ENCODE results near the gene MANBA. TPM values are rescaled to one million over a fixed set of nuclear protein-coding genes. Genes with fewer than 3 reads are reported as not detected.

The MANBA gene
- polyA plus RNA-seq, 3 donors: 80.8 to 94.4 (median 88.7) TPM

DNA sequence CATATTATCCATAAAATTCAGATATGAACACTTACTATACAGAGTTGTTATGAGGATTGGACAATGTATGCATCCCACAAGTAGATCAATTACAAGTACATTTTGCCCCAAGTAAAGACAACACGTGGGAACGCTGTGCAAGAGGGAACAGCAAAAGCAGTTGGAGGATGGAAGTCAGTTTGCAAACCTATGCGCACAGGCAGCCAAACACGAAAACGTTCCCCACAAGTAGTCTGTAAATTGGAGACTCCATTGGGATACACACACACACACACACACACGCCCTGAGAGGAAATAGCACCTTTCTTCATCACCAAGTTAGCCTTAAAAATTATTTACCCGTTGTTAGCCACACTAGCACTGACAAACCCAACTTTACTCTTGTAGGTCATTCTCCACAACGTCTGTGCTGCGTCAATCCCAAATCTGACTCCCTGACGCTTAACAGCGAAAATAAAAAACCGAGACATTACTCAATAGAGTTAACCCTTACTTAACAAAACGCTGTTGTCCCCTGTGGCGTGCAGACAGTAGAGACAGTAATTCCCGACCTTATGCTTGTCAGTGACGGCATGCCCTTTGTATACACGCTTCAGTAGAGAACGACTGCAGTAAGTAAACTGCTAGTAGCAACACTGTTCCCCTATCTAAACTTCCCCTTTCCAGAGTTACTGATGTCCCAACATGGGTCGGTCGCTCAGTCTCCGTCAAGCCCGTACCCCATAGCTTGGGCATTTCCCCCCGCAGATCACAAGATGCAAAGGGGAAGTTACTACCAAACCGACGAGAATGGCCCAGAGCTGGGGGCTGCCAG lies 730 bp downstream of the MANBA start:
- Mint-ChIP-seq H3K27me3 (ENCODE audit: low read depth in 3 of 3) (peaks cover 0 to 4% (median 2%) of the 10 kb centered on the region in 3 donors), H3K4me3 (peak overlapping the region; percentile 88 to 92), H3K4me1 (peaks cover 48% of the 10 kb centered on the region), H3K27ac (peak overlapping the region; percentile 97 to 99 (median 98)), H3K9me3 (peaks cover 0 to 2% (median 0%) of the 10 kb centered on the region in 7 donors), H3K36me3 (peaks cover 12 to 25% of the 10 kb centered on the region in 2 donors)
- peak overlapping the region; percentile 100 for H3K9ac ChIP-seq (ENCODE audit: insufficient read depth, low read length, poor library complexity, severe bottlenecking)
- H3K4me3 ChIP-seq (replicated peaks in 1 of 3; ENCODE audit: low read depth in 2 of 3, low read length in 3 of 3): peak overlapping the region; percentile 79 to 99 (median 95)
- peak overlapping the region; percentile 99 to 100 for H3K27ac ChIP-seq (ENCODE audit: low read depth in 1 of 2, low read length in 2 of 2)
- H2AFZ ChIP-seq (ENCODE audit: insufficient read depth, low read depth, low read length, poor library complexity, severe bottlenecking): no peak overlapping the region
- peak; percentile 99 to 100 (median 99) for DNase-seq
- H3K4me1 ChIP-seq (ENCODE audit: control insufficient read depth in 1 of 2, insufficient read depth in 2 of 2, low read length in 2 of 2): peaks cover 39 to 43% of the 10 kb centered on the region in 2 donors
- TF ChIP-seq, protein P1, sequence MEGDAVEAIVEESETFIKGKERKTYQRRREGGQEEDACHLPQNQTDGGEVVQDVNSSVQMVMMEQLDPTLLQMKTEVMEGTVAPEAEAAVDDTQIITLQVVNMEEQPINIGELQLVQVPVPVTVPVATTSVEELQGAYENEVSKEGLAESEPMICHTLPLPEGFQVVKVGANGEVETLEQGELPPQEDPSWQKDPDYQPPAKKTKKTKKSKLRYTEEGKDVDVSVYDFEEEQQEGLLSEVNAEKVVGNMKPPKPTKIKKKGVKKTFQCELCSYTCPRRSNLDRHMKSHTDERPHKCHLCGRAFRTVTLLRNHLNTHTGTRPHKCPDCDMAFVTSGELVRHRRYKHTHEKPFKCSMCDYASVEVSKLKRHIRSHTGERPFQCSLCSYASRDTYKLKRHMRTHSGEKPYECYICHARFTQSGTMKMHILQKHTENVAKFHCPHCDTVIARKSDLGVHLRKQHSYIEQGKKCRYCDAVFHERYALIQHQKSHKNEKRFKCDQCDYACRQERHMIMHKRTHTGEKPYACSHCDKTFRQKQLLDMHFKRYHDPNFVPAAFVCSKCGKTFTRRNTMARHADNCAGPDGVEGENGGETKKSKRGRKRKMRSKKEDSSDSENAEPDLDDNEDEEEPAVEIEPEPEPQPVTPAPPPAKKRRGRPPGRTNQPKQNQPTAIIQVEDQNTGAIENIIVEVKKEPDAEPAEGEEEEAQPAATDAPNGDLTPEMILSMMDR (IDR thresholded peaks at IDR 0.05): no peak
- peaks cover 50% of the 10 kb centered on the region for H3K79me2 ChIP-seq (ENCODE audit: insufficient read depth, low read length)
- 1% methylated on average over 23 of the region's 25 CpGs for WGBS (ENCODE audit: insufficient coverage)
- H3K27me3 ChIP-seq (ENCODE audit: control insufficient read depth in 2 of 2, insufficient read depth in 2 of 2, low read length in 2 of 2): no peaks in the 10 kb centered on the region
- intact Hi-C loops (cut with micrococcal nuclease): loop anchor here (2.0 to 10.0 kb wide), 4 partner anchors 29 to 67 kb away; partner anchors contain the start of gene UBE2D3 (in 2 of the 2)
- H4K20me1 ChIP-seq (ENCODE audit: insufficient read depth, low read length): peaks cover 22% of the 10 kb centered on the region
- peak overlapping the region; percentile 92 for H3K4me2 ChIP-seq (replicated peaks; ENCODE audit: extremely low read depth, low read length, poor library complexity, severe bottlenecking)
- H3K36me3 ChIP-seq (replicated peaks in 1 of 2; ENCODE audit: control insufficient read depth in 1 of 2, insufficient read depth in 2 of 2, low read length in 2 of 2): no peaks in the 10 kb centered on the region
- no peaks in the 10 kb centered on the region for H3K9me3 ChIP-seq (replicated peaks in 1 of 2; ENCODE audit: control insufficient read depth in 1 of 2, insufficient read depth in 1 of 2, low read length in 2 of 2)

DNA sequence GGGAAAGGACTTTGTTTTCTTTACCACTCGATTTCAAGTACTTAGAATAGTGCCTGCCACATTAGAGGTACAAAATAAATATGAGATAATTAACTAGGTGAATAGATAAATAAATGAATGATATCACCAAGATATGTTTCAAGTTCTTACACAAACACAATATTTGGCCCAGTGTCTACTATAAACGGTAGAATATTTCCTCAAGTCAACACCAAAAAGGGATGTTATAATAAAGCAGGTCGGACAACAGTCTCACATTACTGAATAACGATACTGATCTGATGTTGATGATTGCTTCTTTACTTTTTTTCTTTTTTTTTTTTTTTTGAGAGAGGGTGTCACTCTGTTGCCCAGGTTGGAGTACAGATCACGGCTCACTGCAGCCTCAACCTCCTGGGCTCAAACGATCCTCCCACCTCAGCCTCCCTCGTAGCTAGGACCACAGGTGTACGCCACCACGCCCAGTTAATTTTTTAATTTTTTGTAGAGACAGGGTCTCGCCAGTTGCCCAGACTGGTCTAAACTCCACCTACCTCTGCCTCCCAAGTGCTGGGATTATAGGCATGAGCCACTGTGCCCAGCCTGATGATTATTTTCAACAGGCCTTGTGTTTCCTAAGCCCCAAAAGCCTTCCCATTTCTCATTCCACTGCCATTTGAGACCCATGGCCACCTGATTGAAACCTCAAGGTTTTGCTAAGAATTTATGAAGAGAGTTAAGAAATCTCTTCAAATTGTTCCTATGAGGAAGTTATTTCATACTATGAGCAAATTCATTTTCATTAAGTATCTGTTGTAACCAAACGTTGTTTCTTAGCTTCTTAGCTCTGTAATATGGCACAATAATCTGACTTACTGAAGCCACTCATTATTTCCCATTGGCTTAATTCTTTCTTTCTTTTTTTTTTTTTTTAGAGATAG lies 2.3 kb downstream of the MANBA start:
- TF ChIP-seq, protein P1 (IDR thresholded peaks at IDR 0.05): no peak
- Histone ChIP-seq H4K20me1 (ENCODE audit: insufficient read depth, low read length) (peaks cover 36% of the 10 kb centered on the region), H3K9ac (ENCODE audit: insufficient read depth, low read length, poor library complexity, severe bottlenecking) (peak overlapping the region; percentile 100), H3K36me3 (replicated peaks in 1 of 2; ENCODE audit: control insufficient read depth in 1 of 2, insufficient read depth in 2 of 2, low read length in 2 of 2) (peaks cover 0 to 3% of the 10 kb centered on the region in 2 donors), H3K4me3 (replicated peaks in 1 of 3; ENCODE audit: low read depth in 2 of 3, low read length in 3 of 3) (peak overlapping the region; percentile 79 to 99 (median 95)), H3K4me2 (replicated peaks; ENCODE audit: extremely low read depth, low read length, poor library complexity, severe bottlenecking) (peak overlapping the region; percentile 92), H2AFZ (ENCODE audit: insufficient read depth, low read depth, low read length, poor library complexity, severe bottlenecking) (no peak overlapping the region), H3K27me3 (ENCODE audit: control insufficient read depth in 2 of 2, insufficient read depth in 2 of 2, low read length in 2 of 2) (no peaks in the 10 kb centered on the region), H3K4me1 (ENCODE audit: control insufficient read depth in 1 of 2, insufficient read depth in 2 of 2, low read length in 2 of 2) (peaks cover 39 to 43% of the 10 kb centered on the region in 2 donors), H3K9me3 (replicated peaks in 1 of 2; ENCODE audit: control insufficient read depth in 1 of 2, insufficient read depth in 1 of 2, low read length in 2 of 2) (no peaks in the 10 kb centered on the region), H3K27ac (ENCODE audit: low read depth in 1 of 2, low read length in 2 of 2) (peak overlapping the region; percentile 99 to 100), H3K79me2 (ENCODE audit: insufficient read depth, low read length) (peaks cover 66% of the 10 kb centered on the region)
- WGBS (ENCODE audit: insufficient coverage): 100% methylated on average over 1 of the region's 11 CpGs
- Mint-ChIP-seq H3K27ac (peak overlapping the region; percentile 97 to 99 (median 98)), H3K9me3 (peaks cover 0 to 2% (median 0%) of the 10 kb centered on the region in 7 donors), H3K4me1 (peaks cover 50% of the 10 kb centered on the region), H3K4me3 (peak overlapping the region; percentile 88 to 92), H3K27me3 (ENCODE audit: low read depth in 3 of 3) (peaks cover 0 to 4% (median 2%) of the 10 kb centered on the region in 3 donors), H3K36me3 (peaks cover 15 to 36% of the 10 kb centered on the region in 2 donors)
- peak; percentile 54 to 88 (median 66) for DNase-seq
- intact Hi-C loops (cut with micrococcal nuclease): loop anchor here in 1 of 2 donors (10.0 kb wide), 1 partner anchor 66 kb away; the partner anchor contains the start of gene UBE2D3
